ACHN (cell line): ENCODE data around the gene NOS1AP.

Experiments
- DNase-seq: peaks from one replicate; pipeline ENCODE4 v3.0.0-alpha.2; 2015
- in situ Hi-C: cut with HindIII; loops from 2 replicates; pipeline ENCODE4 v1.10.0; 2017; ENCODE audit warnings: low sequenced_read_pairs, low pct_ligation_motif_present, low pct_unique_long_range_greater_than_20kb

The NOS1AP gene

GRCh38 chr1:162248854-162249535, 179.5 kb downstream of the NOS1AP start:
- DNase-seq, result no peak
- in situ Hi-C loops, result no loop called here

GRCh38 chr1:162250004-162250730, 180.7 kb downstream of the NOS1AP start:
- no peak for DNase-seq
- in situ Hi-C loops, result no loop called here

DNA sequence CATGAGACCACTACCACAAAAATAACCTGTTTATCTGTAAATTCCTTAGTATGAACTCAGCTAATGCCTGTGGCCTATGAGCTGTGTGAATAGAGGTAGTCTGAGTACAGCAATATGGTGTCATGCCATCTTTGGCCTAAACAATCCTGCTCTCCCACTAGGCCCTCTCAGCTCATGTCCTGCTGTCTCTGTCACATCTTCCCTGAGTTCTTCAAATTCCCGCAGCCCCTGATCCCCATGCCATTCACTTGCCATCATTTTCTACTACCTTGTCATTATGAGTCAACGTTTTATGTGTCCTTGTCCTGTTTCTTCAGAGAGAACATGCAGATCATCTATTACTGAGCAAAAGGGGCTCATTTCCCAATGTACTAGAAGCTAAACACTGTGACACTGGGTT, 181.6 kb downstream of the NOS1AP start:
- no peak for DNase-seq
- in situ Hi-C loops, result no loop called here

DNA sequence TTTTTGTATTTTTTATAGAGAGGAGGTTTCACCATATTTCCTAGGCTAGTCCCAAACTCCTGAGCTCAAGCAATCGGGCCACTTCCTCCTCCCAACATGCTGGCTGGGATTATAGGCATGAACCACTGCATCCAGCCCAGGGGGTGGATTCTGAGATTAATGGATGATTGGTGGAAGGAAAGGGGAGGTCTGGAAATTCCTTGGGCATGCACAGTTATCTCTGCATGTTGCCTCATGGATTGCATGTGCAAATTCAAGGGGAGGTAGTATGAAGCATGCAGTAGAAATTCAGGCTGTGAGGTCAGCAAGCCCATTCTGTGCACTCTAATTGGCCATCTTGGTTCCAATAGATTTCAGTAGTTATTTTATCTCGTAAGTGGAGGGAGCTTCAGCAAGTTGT, 182.7 kb downstream of the NOS1AP start:
- in situ Hi-C loops, result no loop called here
- no peak for DNase-seq

GRCh38 chr1:162253790-162254189, 184.3 kb downstream of the NOS1AP start:
- no peak for DNase-seq
- in situ Hi-C loops, result no loop called here

DNA sequence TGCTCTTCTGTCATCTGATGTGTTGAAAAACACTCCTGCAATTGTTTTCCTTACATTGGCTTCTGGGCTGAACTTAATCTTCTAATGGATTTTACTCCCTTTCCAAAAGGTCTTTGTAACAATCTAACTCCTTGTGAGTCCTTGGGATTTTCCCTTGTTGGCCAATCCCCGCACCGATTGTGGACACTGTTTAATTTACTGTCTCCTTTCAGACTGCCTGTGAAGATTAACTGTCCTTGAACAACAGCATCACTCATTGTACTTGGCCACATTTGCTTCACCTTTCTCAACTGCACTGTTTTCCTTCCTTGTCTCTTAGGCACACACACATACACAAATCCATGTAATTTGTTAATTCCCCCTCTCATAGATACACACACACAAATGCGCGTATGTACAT, 186.8 kb downstream of the NOS1AP start:
- in situ Hi-C loops, result no loop called here
- DNase-seq, result no peak

DNA sequence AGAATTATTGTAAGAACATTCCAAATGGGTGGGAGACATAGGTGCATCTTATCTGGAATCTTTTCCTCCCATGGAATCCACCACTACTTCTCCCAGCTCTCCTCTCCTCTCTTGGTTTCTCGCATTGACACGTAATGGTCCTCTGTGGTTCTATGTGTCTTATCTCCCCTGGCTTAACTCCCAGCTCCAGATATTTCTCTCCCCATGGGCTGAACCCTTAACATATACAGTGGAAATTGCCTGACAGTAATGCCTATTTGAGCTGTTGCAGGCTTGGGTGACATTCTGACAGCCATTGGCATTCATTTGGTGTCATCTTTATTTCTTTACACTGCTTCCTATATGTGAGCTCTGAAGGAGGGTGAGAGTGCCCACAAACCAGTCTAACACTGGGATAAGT, 188.9 kb downstream of the NOS1AP start:
- in situ Hi-C loops, result no loop called here
- DNase-seq, result no peak

- no peak for DNase-seq
- in situ Hi-C loops, result no loop called here
Observed at GRCh38 chr1:162259894-162260455, 190.5 kb downstream of the NOS1AP start.

GRCh38 chr1:162264108-162264507, 194.6 kb downstream of the NOS1AP start:
- in situ Hi-C loops, result no loop called here
- DNase-seq, result no peak

DNA sequence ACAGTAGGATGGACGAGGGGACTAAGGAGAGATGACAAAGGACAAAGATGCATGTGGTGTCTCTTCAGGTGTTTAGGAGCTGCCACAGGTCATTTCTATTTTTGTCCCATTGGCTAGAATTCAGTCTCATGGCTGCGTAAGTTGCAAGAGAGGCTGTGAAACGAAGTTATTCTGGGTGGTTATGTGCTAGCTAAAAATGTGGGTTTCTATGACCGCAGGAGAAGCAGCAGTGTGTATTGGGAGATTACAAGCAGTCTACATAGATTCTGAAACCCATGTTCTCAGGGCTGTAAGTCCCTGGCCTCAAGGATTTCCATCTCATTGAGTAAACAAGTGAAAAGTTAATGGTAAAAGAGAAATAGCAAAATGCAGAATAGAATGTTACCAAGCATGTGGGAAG, 196.5 kb downstream of the NOS1AP start:
- in situ Hi-C loops, result no loop called here
- no peak for DNase-seq

- DNase-seq, result no peak
- in situ Hi-C loops, result no loop called here
Observed at GRCh38 chr1:162270016-162270770, 200.7 kb downstream of the NOS1AP start.

- no peak for DNase-seq
- in situ Hi-C loops, result no loop called here
Observed at GRCh38 chr1:162271972-162272371, 202.5 kb downstream of the NOS1AP start.

DNA sequence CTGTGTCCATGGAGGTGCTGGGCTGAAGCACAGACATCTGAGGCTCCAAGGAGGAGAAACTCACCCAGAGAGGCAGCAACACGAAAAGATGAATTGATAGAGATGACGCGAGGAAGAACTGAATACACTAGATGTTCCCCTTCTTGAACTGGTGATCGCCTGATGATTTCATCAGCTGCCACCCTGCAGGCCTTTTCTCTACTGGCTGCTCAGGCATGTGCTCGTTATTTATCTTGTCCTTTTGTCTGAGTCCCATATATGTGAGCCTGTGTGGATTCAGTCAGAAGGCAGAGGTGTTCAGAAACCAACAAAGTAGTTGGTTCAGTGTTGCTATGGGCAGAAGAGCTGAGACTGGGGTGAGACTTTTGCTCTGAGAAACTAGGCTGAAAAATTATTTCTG, 202.9 kb downstream of the NOS1AP start:
- in situ Hi-C loops, result no loop called here
- DNase-seq, result no peak

DNA sequence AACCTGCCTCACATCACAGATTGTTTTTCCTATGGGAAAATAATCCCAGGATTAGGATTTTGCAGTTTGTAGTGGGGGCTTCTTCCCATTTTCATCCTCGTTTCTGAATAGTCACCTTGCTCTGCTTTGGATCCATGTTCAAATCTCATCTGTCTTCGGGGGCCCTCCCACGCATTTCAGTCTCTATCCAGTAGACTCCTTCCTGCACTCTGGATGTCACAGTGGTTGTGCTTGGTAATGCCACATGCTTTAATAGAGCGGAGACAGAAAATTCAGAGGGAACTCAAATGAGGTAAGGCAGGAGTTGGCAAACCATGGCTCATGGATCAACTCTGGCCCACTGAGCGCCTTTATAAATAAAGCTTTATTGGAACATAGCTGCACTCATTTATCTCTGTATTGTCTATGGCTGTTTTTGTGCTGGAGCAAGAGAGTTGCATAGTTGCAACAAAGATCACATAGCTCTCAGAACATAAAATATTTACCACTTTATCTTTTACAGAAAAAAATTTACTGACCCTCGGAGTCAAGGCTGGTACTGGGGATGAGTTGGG, 206.2 kb downstream of the NOS1AP start:
- in situ Hi-C loops, result no loop called here
- DNase-seq, result no peak

- in situ Hi-C loops, result no loop called here
- peak; percentile 58 for DNase-seq
Observed at GRCh38 chr1:162276493-162276892, 207.0 kb downstream of the NOS1AP start.

GRCh38 chr1:162279136-162279498, 209.6 kb downstream of the NOS1AP start:
- in situ Hi-C loops, result no loop called here
- no peak for DNase-seq

DNA sequence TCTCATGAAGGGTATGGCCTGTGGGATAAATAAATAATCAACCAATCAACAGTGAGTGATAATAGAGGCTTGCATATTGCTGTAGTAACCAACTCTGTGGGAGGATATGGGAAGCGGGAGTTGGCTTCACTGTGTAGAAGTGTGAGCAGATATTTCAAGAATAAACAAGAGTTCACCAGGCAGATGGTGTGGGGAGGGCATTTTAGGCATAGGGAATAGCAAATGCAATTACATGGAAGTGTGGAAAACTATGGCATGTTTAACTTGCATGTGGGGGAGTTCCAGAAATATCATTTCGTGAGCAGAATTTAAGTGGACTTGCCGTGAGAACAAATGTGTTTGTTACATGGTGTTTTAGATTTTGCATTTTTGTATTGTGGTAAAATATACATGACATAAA, 211.9 kb downstream of the NOS1AP start:
- in situ Hi-C loops, result no loop called here
- DNase-seq, result no peak

DNA sequence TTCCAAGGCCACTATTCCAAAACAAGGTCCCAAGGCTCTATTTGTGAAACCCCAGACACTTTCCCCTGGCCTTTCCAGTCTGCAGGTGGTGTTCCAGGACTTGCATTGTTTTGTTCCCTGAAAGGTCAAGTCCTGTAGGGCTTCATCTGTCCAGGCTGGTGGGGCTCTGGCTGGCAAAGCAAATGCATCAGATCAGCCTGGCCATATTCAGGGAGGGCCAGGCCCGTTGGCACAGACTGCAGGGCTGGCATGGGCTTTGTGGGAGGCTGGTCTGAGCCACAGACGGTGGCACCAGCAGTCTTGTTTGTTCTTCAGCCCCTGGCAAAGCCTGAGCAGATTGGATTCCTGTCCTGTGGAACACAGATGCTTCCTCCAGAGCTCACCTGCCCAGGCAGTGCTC, 214.2 kb downstream of the NOS1AP start:
- in situ Hi-C loops, result no loop called here
- no peak for DNase-seq
